Calu3 (cell line): ENCODE data around the gene CFHR1. TPM values are rescaled to one million over a fixed set of nuclear protein-coding genes. Genes with fewer than 3 reads are reported as not detected.
"Not testable (repeated sequence)": the region's sequence is repeated elsewhere in the genome, so short reads cannot be mapped to it uniquely, and the experiment has no call there.

ENCODE experiments used
- Bru-seq: library from RNA; stranded (reverse); fragments of 400-500 nt; gene quantifications from one replicate; lab custom pipeline; 2021; lab: Mats Ljungman, UMichigan
- BruChase-seq, 2 experiments: library from RNA; stranded (reverse); fragments of 400-500 nt; gene quantifications; one replicate each; lab custom pipeline; 2021; lab: Mats Ljungman, UMichigan
- BruUV-seq: library from RNA; stranded (reverse); fragments of 400-500 nt; replicated peaks from 2 replicates; lab custom pipeline; 2021; lab: Mats Ljungman, UMichigan
- CTCF ChIA-PET: fragments of 300-600 bp; sonication (Branson Sonifier 250); formaldehyde crosslinking; loops from one replicate; lab custom pipeline; 2022; ENCODE audit warnings: antibody characterized with exemption; lab: Charles Lee
- DNase-seq: peaks from one replicate; pipeline ENCODE4 v3.0.0; 2022
- H3K27ac Mint-ChIP-seq: one replicate; pipeline ENCODE4 v1.8.0; 2022; ENCODE audit warnings: mixed read lengths; ENCODE audit not compliant: unreplicated experiment
- H3K27me3 Mint-ChIP-seq: one replicate; pipeline ENCODE4 v1.8.0; 2022; ENCODE audit warnings: mixed read lengths; ENCODE audit not compliant: unreplicated experiment
- H3K36me3 Mint-ChIP-seq: one replicate; pipeline ENCODE4 v1.8.0; 2022; ENCODE audit warnings: mild to moderate bottlenecking, moderate library complexity, mixed read lengths; ENCODE audit not compliant: insufficient read depth, unreplicated experiment
- H3K4me1 Mint-ChIP-seq: one replicate; pipeline ENCODE4 v1.8.0; 2022; ENCODE audit warnings: mild to moderate bottlenecking, low read depth, mixed read lengths; ENCODE audit not compliant: unreplicated experiment
- H3K4me3 Mint-ChIP-seq: one replicate; pipeline ENCODE4 v1.8.0; 2022; ENCODE audit warnings: mild to moderate bottlenecking, low read depth, moderate library complexity, mixed read lengths; ENCODE audit not compliant: unreplicated experiment
- H3K9me3 Mint-ChIP-seq: one replicate; pipeline ENCODE4 v1.8.0; 2022; ENCODE audit warnings: low read depth, mixed read lengths; ENCODE audit not compliant: unreplicated experiment
- CTCF ChIP-seq: fragments of 200-600 bp; IDR thresholded peaks from one replicate; pipeline ENCODE4 v1.8.0; 2022; ENCODE audit warnings: antibody characterized with exemption; ENCODE audit not compliant: unreplicated experiment
- intact Hi-C: fragments of 100-400 bp; cut with micrococcal nuclease; formaldehyde crosslinking; loops from one replicate; pipeline ENCODE4 v1.10.0; 2022; ENCODE audit not compliant: unreplicated experiment
- long read RNA-seq: library from polyadenylated mRNA; stranded (forward); transcript quantifications from one replicate; pipeline ENCODE4 v2.0.0, GENCODE V29; 2022
- total RNA-seq: library from RNA; stranded (reverse); gene quantifications from 2 replicates; pipeline ENCODE4 v1.2.3, GENCODE V29; 2022

CFHR1 gene
- total RNA-seq: not detected in 2 replicates
- not detected for Bru-seq, nascent RNA
- percentile 6 among the genes with signal in this experiment for BruChase-seq, experiment 1, labeled RNA remaining after a 6-hour chase
- BruChase-seq, experiment 2, labeled RNA remaining after a 2-hour chase: not detected
- long read RNA-seq: 0 reads

- H3K4me1 Mint-ChIP-seq, H3K4me3 Mint-ChIP-seq, CTCF ChIA-PET: not testable (repeated sequence)
Measured at GRCh38 chr1:196819531-196819930, at the start of gene CFHR1. CFHR1 (plus strand) TSS chr1:196819731; CDS start chr1:196819845, 114 bp downstream.

GRCh38 chr1:196769823-196770222 lies 49.7 kb upstream of the CFHR1 start:
- CTCF ChIA-PET, BruUV-seq, DNase-seq, H3K4me3 Mint-ChIP-seq, H3K4me1 Mint-ChIP-seq, H3K36me3 Mint-ChIP-seq, H3K9me3 Mint-ChIP-seq, H3K27me3 Mint-ChIP-seq, H3K27ac Mint-ChIP-seq: not testable (repeated sequence)
- intact Hi-C loops: loop anchor here (10.0 kb wide), 1 partner anchor 75 kb away; no protein-coding TSS in a partner anchor

More at GRCh38 chr1:196819531-196819930, at the start of gene CFHR1:
- H3K36me3 Mint-ChIP-seq, BruUV-seq, intact Hi-C loops, H3K9me3 Mint-ChIP-seq, H3K27me3 Mint-ChIP-seq, H3K27ac Mint-ChIP-seq, DNase-seq: not testable (repeated sequence)

- Mint-ChIP-seq H3K36me3 (no peaks in the 10 kb centered on the region), H3K4me1 (no peaks in the 10 kb centered on the region), H3K27ac (no peak overlapping the region), H3K27me3 (no peaks in the 10 kb centered on the region), H3K4me3 (no peak overlapping the region), H3K9me3 (no peaks in the 10 kb centered on the region)
- no peak for TF ChIP-seq CTCF
- intact Hi-C loops: no loop called here
- BruUV-seq: no TSS peak
- CTCF ChIA-PET: no interaction called here
- no peak for DNase-seq
Measured at GRCh38 chr1:196773713-196774112, 45.8 kb upstream of the CFHR1 start.

GRCh38 chr1:196774175-196774574 lies 45.4 kb upstream of the CFHR1 start:
- CTCF ChIA-PET: no interaction called here
- no peak for DNase-seq
- no TSS peak for BruUV-seq
- no peak for TF ChIP-seq CTCF
- intact Hi-C loops: no loop called here
- no peaks in the 10 kb centered on the region for H3K27me3 Mint-ChIP-seq
- H3K27ac Mint-ChIP-seq: no peak overlapping the region
- H3K4me3 Mint-ChIP-seq: no peak overlapping the region
- H3K9me3 Mint-ChIP-seq: no peaks in the 10 kb centered on the region
- no peaks in the 10 kb centered on the region for H3K36me3 Mint-ChIP-seq
- H3K4me1 Mint-ChIP-seq: no peaks in the 10 kb centered on the region

- BruUV-seq: no TSS peak
- H3K27me3 Mint-ChIP-seq: no peaks in the 10 kb centered on the region
- CTCF ChIA-PET: no interaction called here
- H3K27ac Mint-ChIP-seq: no peak within 1 kb of the TSS
- no peak for DNase-seq
- no peaks in the 10 kb centered on the region for H3K36me3 Mint-ChIP-seq
- H3K4me1 Mint-ChIP-seq: no peaks in the 10 kb centered on the region
- no peak within 1 kb of the TSS for H3K4me3 Mint-ChIP-seq
- intact Hi-C loops: no loop called here
- no peak for TF ChIP-seq CTCF
- H3K9me3 Mint-ChIP-seq: no peaks in the 10 kb centered on the region
Measured at GRCh38 chr1:196774603-196775002, 44.9 kb upstream of the CFHR1 start, which contains the start of gene CFHR3. CFHR3 (plus strand) TSS chr1:196774840; CDS start chr1:196774887, 47 bp downstream.
